Natural killer cell (primary cell): ENCODE results near the gene SCMH1. TPM values are rescaled to one million over a fixed set of nuclear protein-coding genes. Genes with fewer than 3 reads are reported as not detected.

Experiments
- ATAC-seq, 3 donors: fragments of 150-1000 bp in 2 of 3; fragments of 200-7000 bp in 1 of 3; cut with Tn5 transposase; 1 replicate in 1 of 3; 2 replicates in 2 of 3; pipeline ENCODE4 v1.10.0; 2021; ENCODE audit warnings: mild to moderate bottlenecking in 2 of 3, moderate library complexity in 2 of 3
- DNase-seq, 2 donors: peaks; one replicate each; pipeline versions ENCODE4 v3.0.0 to v3.0.0-alpha.2; 2013 to 2021; ENCODE audit warnings: mixed read lengths in 1 of 2
- H3K27ac ChIP-seq: one replicate; pipeline ENCODE4 v1.5.1; 2013; ENCODE audit warnings: mild to moderate bottlenecking, low read length
- H3K27me3 ChIP-seq: one replicate; pipeline ENCODE4 v1.6.1; 2013; ENCODE audit warnings: low read length; ENCODE audit not compliant: control insufficient read depth, insufficient read depth
- H3K36me3 ChIP-seq: one replicate; pipeline ENCODE4 v1.6.1; 2013; ENCODE audit warnings: low read length; ENCODE audit not compliant: control insufficient read depth, insufficient read depth
- H3K4me1 ChIP-seq: one replicate; pipeline ENCODE4 v1.6.1; 2013; ENCODE audit warnings: low read length; ENCODE audit not compliant: control insufficient read depth, insufficient read depth
- H3K4me3 ChIP-seq: one replicate; pipeline ENCODE4 v1.5.1; 2013; ENCODE audit warnings: low read length
- H3K9me3 ChIP-seq: one replicate; pipeline ENCODE4 v1.6.1; 2013; ENCODE audit warnings: low read length; ENCODE audit not compliant: control insufficient read depth, insufficient read depth
- H3K27ac Mint-ChIP-seq, 2 donors: one replicate each; pipeline ENCODE4 v1.8.0; 2022; ENCODE audit warnings: mild to moderate bottlenecking in 2 of 2, mixed read lengths in 2 of 2, moderate library complexity in 1 of 2
- H3K27me3 Mint-ChIP-seq, 2 donors: one replicate each; pipeline ENCODE4 v1.8.0; 2022; ENCODE audit warnings: low read depth in 2 of 2, mixed read lengths in 2 of 2
- H3K36me3 Mint-ChIP-seq: one replicate; pipeline ENCODE4 v1.8.0; 2022; ENCODE audit warnings: mixed read lengths
- H3K4me1 Mint-ChIP-seq, 2 donors: one replicate each; pipeline ENCODE4 v1.8.0; 2022; ENCODE audit warnings: mixed read lengths in 2 of 2
- H3K4me3 Mint-ChIP-seq: one replicate; pipeline ENCODE4 v1.8.0; 2022; ENCODE audit warnings: mild to moderate bottlenecking, moderate library complexity, mixed read lengths
- H3K9me3 Mint-ChIP-seq, 2 donors: one replicate each; pipeline ENCODE4 v1.8.0; 2022; ENCODE audit warnings: mixed read lengths in 2 of 2
- CTCF ChIP-seq: fragments of 200-600 bp; IDR thresholded peaks from one replicate; pipeline ENCODE4 v1.8.0; 2022; ENCODE audit warnings: antibody characterized with exemption
- WGBS: methylation state at CpG from one replicate; pipeline ENCODE4 v1.1.7; 2013; ENCODE audit warnings: missing lambda C conversion rate; ENCODE audit not compliant: insufficient coverage; 5-methylcytosine and 5-hydroxymethylcytosine counted together
- intact Hi-C: fragments of 100-400 bp; cut with micrococcal nuclease; formaldehyde crosslinking; loops from one replicate; pipeline ENCODE4 v1.14.2; 2022
- total RNA-seq, 4 donors: library from RNA; stranded (reverse); fragments of 120-200 nt in 1 of 4; gene quantifications; one replicate each; pipeline versions ENCODE4 v1.2.3 to v1.2.4, GENCODE V29; 2013 to 2022

Gene SCMH1
- total RNA-seq, 3 donors from 2014 or later (not counting 1 experiment from before 2014, with no cell fraction given), result 8.3 to 10.2 (median 9.1) TPM

- intact Hi-C loops, result no loop called here
These were observed 2.0 kb downstream of the SCMH1 start for GRCh38 chr1:41239988-41240610.

GRCh38 chr1:41238311-41238988, 3.7 kb downstream of the SCMH1 start:
- no peak for TF ChIP-seq CTCF
- H3K36me3 ChIP-seq, result no peaks in the 10 kb centered on the region
- H3K27ac ChIP-seq, result no peak overlapping the region
- peaks cover 13% of the 10 kb centered on the region for H3K4me1 ChIP-seq
- ATAC-seq (no peak), DNase-seq (no peak)
- Mint-ChIP-seq H3K4me3 (no peak overlapping the region), H3K27me3 (no peaks in the 10 kb centered on the region), H3K27ac (no peak overlapping the region), H3K36me3 (no peaks in the 10 kb centered on the region), H3K9me3 (no peaks in the 10 kb centered on the region), H3K4me1 (peaks cover 7 to 16% of the 10 kb centered on the region in 2 donors)
- WGBS, result 68% methylated on average over 5 of the region's 5 CpGs
- no peak overlapping the region for H3K4me3 ChIP-seq
- intact Hi-C loops, result no loop called here
- no peaks in the 10 kb centered on the region for H3K9me3 ChIP-seq
- H3K27me3 ChIP-seq, result no peaks in the 10 kb centered on the region

More at GRCh38 chr1:41239988-41240610, 2.0 kb downstream of the SCMH1 start:
- Mint-ChIP-seq H3K36me3 (no peaks in the 10 kb centered on the region), H3K9me3 (no peaks in the 10 kb centered on the region), H3K4me1 (peaks cover 7 to 16% of the 10 kb centered on the region in 2 donors), H3K27me3 (peaks cover 0 to 3% of the 10 kb centered on the region in 2 donors), H3K4me3 (peak overlapping the region; percentile 92), H3K27ac (peak overlapping the region; percentile 86 to 91)
- H3K9me3 ChIP-seq, result no peaks in the 10 kb centered on the region
- no peak overlapping the region for H3K4me3 ChIP-seq
- ATAC-seq (no peak), DNase-seq (peak in 1 of 2 donors; percentile 55)
- H3K27me3 ChIP-seq, result no peaks in the 10 kb centered on the region
- TF ChIP-seq CTCF, result no peak
- no peak overlapping the region for H3K27ac ChIP-seq
- no peaks in the 10 kb centered on the region for H3K36me3 ChIP-seq
- H3K4me1 ChIP-seq, result peaks cover 13% of the 10 kb centered on the region

GRCh38 chr1:41236781-41237180, 5.3 kb downstream of the SCMH1 start:
- H3K9me3 Mint-ChIP-seq, result no peaks in the 10 kb centered on the region
- H3K4me3 Mint-ChIP-seq, result no peak overlapping the region
- H3K4me1 ChIP-seq, result peaks cover 4% of the 10 kb centered on the region
- no peaks in the 10 kb centered on the region for H3K36me3 ChIP-seq
- 95% methylated on average over 2 of the region's 2 CpGs for WGBS
- no peak overlapping the region for H3K4me3 ChIP-seq
- H3K9me3 ChIP-seq, result no peaks in the 10 kb centered on the region
- no peak overlapping the region for H3K27ac ChIP-seq
- intact Hi-C loops, result no loop called here
- no peak for ATAC-seq
- no peak for DNase-seq
- H3K27ac Mint-ChIP-seq, result no peak overlapping the region
- H3K36me3 Mint-ChIP-seq, result no peaks in the 10 kb centered on the region
- no peaks in the 10 kb centered on the region for H3K27me3 Mint-ChIP-seq
- TF ChIP-seq CTCF, result no peak
- H3K4me1 Mint-ChIP-seq, result peaks cover 7 to 8% of the 10 kb centered on the region in 2 donors
- H3K27me3 ChIP-seq, result no peaks in the 10 kb centered on the region
